CD4-positive, alpha-beta T cell treated with Interleukin-12 subunit alpha and Interleukin-12 subunit beta, for 1 hour (primary cell): ENCODE measurements around the gene CCDC158.
A peak's percentile ranks its signal among the peaks of the same experiment; 100 is the strongest.
"Not testable (repeated sequence)": the region's sequence is repeated elsewhere in the genome, so short reads cannot be mapped to it uniquely, and the experiment has no call there.

Experiments
- DNase-seq: peaks from one replicate; pipeline ENCODE4 v3.0.0-alpha.2; 2020

CCDC158 gene

GRCh38 chr4:76307660-76308014, 113.3 kb downstream of the CCDC158 start:
- DNase-seq: no peak

GRCh38 chr4:76306882-76307659, 113.9 kb downstream of the CCDC158 start:
- DNase-seq: no peak

GRCh38 chr4:76305971-76306881, 114.7 kb downstream of the CCDC158 start, which contains the start of gene STBD1:
Gene STBD1, plus strand, starts transcription at chr4:76306733. Its CDS starts 37 bp downstream, at chr4:76306770.
- peak; percentile 31 for DNase-seq

- peak; percentile 13 for DNase-seq
Measured at GRCh38 chr4:76305033-76305687, 115.8 kb downstream of the CCDC158 start.

GRCh38 chr4:76302826-76303438, 118.0 kb downstream of the CCDC158 start:
- no peak for DNase-seq

GRCh38 chr4:76301775-76302162, 119.2 kb downstream of the CCDC158 start:
- DNase-seq: no peak

- no peak for DNase-seq
Measured at GRCh38 chr4:76301068-76301774, 119.7 kb downstream of the CCDC158 start.

GRCh38 chr4:76300012-76300411, 120.9 kb downstream of the CCDC158 start:
- DNase-seq: no peak

- no peak for DNase-seq
Measured at GRCh38 chr4:76298227-76298626, 122.7 kb downstream of the CCDC158 start.

- no peak for DNase-seq
Measured at GRCh38 chr4:76296286-76296820, 124.6 kb downstream of the CCDC158 start.

- no peak for DNase-seq
Measured at GRCh38 chr4:76293772-76294171, 127.2 kb downstream of the CCDC158 start.

GRCh38 chr4:76292730-76293129, 128.2 kb downstream of the CCDC158 start:
- no peak for DNase-seq

- not testable (repeated sequence) for DNase-seq
Measured at GRCh38 chr4:76287811-76288210, 133.1 kb downstream of the CCDC158 start.

- DNase-seq: no peak
Measured at GRCh38 chr4:76283900-76284299, 137.0 kb downstream of the CCDC158 start.

- no peak for DNase-seq
Measured at GRCh38 chr4:76282941-76283689, 137.8 kb downstream of the CCDC158 start.

- not testable (repeated sequence) for DNase-seq
Measured at GRCh38 chr4:76281594-76281993, 139.3 kb downstream of the CCDC158 start.

- no peak for DNase-seq
Measured at GRCh38 chr4:76280488-76281441, 140.2 kb downstream of the CCDC158 start.

- peak; percentile 51 for DNase-seq
Measured at GRCh38 chr4:76279462-76279861, 141.5 kb downstream of the CCDC158 start.

- DNase-seq: no peak
Measured at GRCh38 chr4:76278583-76278982, 142.4 kb downstream of the CCDC158 start.

- no peak for DNase-seq
Measured at GRCh38 chr4:76277667-76278066, 143.3 kb downstream of the CCDC158 start.
